Choroid plexus epithelial cell (primary cell): ENCODE measurements around the gene TGFBR2.

ENCODE experiments used
- DNase-seq: peaks from one replicate; pipeline ENCODE4 v3.0.0-alpha.2; 2010; ENCODE audit warnings: low read depth
- H3K4me3 ChIP-seq: 2 replicates; pipeline ENCODE4 v1.5.1; 2011; ENCODE audit warnings: low read depth, mild to moderate bottlenecking, control low read depth, low read length, moderate library complexity
- TF ChIP-seq, protein P1 (sequence below): conservative IDR thresholded peaks from 2 replicates; pipeline ENCODE4 v1.5.1; 2011; ENCODE audit warnings: low read depth, mild to moderate bottlenecking, control low read depth, inconsistent platforms, low read length, moderate library complexity

The TGFBR2 gene

DNA sequence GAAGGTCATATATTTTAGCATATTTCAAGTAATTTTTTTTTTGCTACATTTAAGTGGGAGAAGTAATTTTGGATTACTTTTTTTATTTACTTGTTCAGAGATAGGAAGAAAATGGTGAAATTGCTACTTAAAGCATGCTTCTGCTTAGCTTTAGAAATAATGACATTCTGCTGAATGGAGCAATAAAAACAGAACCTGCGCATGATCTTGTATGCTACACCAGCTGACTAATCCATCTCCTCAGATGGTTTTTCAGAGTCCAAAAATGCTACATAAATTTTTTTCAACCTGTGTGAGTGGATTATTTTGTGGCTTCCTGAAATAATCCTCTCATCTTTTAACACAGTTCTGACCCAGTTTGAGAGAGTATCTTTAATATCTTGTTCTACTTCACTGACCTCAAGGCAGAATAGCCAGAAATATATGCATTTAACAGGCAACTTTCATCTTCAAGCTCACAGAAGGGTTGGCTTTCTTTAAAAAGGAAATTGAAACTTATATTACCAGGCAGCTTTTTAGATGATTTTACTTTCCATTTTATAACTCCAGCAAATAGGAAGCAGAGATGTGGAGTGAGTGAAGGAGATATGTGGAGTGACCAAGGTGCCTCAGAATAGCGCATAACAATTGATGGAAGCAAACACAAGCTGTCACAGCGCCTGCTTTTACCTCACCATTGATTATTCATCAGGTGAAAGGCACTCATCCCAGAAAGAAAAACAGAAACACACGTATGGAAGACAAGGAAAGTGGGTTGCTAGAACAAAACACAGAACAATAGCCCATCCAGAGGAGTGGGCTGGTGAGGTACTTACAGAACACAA, 136.6 kb downstream of the TGFBR2 start:
- TF ChIP-seq, protein P1, sequence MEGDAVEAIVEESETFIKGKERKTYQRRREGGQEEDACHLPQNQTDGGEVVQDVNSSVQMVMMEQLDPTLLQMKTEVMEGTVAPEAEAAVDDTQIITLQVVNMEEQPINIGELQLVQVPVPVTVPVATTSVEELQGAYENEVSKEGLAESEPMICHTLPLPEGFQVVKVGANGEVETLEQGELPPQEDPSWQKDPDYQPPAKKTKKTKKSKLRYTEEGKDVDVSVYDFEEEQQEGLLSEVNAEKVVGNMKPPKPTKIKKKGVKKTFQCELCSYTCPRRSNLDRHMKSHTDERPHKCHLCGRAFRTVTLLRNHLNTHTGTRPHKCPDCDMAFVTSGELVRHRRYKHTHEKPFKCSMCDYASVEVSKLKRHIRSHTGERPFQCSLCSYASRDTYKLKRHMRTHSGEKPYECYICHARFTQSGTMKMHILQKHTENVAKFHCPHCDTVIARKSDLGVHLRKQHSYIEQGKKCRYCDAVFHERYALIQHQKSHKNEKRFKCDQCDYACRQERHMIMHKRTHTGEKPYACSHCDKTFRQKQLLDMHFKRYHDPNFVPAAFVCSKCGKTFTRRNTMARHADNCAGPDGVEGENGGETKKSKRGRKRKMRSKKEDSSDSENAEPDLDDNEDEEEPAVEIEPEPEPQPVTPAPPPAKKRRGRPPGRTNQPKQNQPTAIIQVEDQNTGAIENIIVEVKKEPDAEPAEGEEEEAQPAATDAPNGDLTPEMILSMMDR = no peak

More for the DNA sequence above, 136.6 kb downstream of the TGFBR2 start:
- DNase-seq = no peak
- H3K4me3 ChIP-seq = no peak overlapping the region
